ENCODE results near the gene MYBL2.
A peak's percentile ranks its signal among the peaks of the same experiment; 100 is the strongest.

The MYBL2 gene

DNA sequence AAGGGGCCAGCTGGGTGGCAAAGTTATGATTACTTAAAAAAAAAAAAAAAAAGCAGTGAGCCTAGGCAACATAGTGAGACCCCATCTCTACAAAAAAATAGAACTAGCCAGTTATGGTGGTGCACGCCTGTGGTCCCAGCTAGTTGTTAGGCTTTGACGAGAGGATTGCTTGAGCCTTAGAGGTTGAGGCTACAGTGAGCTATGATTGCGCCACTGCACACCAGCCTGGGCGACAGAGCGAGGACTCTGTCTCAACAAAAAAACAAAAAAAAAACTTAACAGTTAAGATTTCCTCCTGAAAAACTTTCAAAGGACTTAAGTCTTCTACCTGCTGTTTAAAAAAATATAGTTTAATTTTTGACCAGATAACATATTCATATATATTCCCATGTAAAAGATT is 57.5 kb downstream of the MYBL2 start:
- DNase-seq, result no peak

DNA sequence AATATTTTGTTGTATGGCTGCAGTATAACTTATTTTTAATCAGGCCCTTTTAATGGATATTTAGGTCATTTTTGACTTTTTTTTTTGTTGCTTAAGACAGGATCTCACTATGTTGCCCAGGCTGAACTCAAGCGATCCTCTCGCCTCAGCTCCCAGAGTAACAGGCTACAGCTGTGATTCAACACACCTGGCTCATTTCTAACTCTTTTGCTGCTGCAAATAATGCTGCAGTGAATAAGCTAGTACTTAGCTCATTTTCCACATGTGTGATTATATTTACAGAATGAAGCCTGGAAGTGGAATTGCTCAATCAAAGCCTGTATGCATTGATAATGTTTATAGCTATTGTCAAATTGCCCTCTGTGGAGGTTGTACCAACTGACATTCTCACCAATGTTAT is 58.8 kb downstream of the MYBL2 start:
- DNase-seq, result no peak

DNA sequence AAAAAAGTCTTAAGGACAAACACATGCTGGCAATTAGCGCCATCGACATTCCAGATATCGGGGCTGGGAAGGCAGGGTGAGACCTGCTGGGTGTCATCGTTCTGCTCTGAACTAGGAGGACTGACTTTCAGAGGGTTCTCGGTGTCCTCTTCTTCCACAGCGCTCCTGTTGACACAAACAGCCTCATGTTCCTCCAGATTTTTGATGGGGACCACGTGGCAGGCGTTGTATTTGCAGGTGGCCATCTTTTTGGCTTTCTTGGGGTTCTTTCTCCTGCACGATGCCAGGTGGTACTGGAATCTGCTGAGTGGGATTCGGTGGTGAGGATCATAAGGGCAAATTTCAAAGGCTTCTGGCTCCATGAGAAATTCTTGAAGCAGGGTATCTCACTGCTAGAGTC is 59.4 kb downstream of the MYBL2 start:
- DNase-seq, result no peak

DNA sequence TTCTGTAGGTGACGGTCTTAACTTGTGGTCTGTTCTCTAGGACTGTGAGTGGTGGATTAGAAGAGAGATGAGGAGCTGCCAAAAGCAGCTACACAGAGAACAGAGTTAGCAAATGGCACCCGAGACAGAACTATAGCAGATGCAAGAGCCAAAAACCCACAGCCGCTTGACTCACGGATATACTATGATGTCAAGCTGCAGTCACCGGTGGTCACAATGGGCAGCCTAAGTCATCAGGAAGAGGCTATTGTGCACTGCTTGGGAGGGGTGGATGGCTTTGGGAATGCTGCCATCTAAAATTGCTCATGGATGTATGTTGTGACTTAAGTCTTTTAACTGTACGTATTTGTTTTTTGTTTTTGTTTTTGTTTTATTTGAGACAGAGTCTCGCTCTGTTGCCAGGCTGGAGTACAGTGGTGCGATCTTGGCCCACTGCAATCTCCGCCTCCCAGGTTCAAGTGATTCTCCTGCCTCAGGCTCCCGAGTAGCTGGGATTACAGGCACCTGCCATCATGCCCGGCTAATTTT is 60.0 kb downstream of the MYBL2 start, which contains the start of gene GTSF1L:
TSS of gene GTSF1L (minus strand) at position 192 of the 528 bp plus-strand sequence. CDS start 308 bp downstream, outside the sequence.
- no peak for DNase-seq

DNA sequence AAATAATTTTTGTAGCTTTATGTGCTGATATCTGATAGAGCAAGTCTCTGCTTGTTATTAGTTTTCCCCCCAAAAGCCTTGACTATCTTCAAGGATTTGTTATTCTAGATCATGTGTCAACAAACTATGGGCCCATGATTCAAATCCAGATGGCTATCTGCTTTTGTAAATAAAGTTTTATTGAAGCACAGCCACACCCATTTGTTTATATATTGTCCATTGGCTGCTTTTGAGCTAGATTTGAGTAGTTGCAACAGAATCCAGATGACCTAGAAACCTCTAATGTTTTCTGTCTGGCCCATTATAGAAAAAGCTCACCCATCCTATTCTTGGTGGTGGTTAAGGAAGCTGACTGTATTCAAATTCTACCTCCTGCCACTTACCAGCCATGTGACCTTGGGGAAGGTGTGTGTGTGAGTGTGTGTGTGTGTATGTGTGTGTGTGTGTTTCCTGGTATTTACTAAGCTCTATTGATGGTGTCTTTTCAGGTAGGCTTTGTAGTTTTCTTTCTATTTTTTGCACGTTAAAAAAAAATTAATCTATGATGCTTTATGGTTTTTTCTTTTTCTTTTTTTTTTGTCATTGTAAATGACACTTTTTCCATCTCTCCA is 61.2 kb downstream of the MYBL2 start:
- peak; percentile 53 for DNase-seq

DNA sequence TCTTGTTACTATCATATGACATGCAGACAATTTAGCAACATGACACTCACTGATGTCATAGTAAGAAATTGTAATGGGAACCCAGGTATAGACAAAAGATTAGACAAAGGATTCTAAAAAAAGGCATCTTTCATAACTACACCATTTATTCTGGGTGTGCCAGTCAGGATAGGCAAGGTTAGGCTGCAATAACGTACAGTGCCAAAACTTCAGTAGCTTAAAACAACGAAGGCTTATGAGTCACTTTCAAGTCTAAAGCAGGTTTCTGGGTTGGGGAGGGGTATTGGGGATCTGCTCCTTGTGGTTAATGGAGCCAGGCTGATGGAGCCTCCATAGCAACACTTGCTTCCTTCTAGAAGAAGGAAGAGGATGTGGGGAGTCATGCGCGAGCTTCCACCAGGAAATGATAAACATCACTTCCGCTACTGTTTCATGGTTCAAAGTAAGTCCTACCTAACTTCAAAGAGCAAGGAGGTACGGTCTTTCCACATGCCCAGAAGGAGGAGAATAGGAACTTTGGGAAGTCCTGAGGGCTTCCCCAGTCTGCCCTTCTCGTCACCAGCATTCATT is 61.9 kb downstream of the MYBL2 start:
- no peak for DNase-seq

DNA sequence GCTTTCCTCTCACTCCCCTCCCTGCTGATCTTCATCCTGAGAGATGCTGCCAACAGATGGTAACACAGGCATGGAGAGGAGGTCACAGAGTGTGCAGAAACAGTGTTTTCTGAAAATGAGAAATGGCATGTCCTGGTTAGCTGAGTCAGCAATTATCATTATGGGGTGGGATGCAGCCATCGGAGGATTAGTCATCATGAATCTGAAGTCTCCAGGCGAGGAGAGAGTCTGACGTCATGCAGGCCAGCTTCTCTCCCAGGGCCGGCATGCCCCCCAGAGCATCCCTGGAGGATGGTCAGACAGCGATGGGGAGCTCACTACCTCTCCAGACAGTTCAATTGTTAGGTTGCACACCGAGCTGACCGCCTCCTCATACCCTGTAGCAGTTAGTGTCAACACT is 64.6 kb downstream of the MYBL2 start:
- DNase-seq, result no peak

DNA sequence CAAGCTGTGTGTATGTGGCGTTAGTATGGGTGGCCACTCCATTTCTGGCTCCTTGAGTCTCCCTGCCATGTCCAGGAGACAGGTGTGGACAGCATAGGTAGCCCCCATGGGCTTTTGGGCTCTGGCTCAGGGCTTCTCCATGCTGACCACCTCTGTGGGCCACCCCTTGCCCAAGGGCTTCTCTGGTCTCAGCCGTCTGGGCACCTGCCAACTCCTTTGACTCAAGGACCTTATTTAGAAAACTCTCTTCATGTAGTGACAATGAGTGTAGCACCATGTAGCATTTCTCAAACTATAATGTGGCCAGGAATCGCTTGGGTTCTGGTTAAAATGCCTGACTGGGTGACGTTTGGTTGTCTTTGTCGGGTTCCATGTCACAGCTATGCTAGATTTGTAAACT is 65.0 kb downstream of the MYBL2 start:
- DNase-seq, result no peak

DNA sequence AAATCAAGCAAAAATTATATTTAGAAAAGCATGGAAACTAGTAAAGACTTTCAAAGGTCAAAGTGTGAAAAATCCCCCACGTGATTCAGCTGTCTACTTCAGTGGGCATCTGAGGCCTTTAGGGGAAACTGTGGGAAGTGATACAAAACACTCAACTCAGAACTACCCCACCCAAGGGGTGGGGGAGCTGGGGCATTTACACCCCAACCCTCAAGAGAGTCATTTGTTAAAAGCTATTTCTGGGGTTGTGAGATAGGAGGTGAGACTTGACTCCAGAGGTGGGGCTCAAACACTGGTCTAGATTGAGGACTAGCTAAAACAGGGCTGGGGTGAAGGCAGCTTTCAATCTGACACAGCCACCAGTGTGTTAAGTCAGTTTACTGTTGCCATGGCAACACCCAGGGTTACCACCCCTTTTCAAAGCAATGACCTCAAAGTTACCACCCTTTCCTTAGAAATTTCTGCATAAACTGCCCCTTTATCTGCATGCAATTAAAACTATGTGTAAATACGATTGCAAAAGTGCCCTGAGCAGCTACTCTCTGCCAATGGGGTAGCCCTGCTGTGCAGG is 69.8 kb downstream of the MYBL2 start:
- peak; percentile 47 for DNase-seq

DNA sequence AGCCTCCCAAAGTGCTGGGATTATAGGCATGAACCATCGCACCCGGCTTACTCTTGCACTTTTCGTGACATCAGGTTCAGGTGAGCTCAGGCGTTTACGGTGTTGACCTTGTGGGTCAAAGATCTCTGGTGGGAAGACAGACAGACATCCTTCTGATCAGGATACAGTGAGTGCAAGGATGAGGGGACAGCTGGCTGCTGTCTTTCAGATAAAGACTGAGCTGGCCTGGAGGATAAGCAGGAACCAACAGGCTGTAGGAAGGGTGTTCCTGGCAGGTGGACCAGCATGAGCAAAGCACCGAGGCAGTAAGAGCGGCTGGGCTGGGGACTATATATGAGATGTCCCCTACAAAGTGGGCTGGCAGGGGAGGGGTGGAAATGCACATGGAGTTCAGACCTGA is 71.0 kb downstream of the MYBL2 start:
- no peak for DNase-seq

DNA sequence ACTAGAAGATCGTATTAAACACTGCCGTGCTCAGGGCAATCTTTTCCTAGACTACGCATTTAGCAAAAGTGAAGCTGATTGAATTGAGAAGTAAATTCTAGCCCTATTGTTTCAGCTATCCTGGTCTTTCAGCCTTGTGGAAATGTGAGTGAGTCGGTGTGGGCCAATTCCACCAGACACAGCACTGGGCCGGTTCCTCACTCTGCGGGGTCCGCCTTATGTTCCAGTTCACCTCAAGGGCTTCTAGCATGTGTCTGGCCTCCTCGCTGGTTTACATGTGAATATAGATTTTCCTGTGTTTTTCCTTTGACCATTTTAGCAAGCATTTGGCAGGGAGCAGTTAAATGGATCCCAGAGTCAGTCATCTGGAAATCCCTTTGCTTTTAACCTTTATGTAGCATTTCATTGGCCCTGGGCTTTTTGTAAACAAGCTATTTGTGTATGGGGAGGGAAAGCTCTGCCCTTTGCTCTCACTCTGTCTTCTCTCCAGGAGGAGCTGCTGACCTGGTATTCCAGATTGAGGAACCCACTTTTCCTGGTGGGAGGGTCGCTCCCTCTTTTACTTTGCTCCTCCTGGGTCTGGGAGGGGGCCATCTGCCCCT is 72.3 kb downstream of the MYBL2 start:
- no peak for DNase-seq

DNA sequence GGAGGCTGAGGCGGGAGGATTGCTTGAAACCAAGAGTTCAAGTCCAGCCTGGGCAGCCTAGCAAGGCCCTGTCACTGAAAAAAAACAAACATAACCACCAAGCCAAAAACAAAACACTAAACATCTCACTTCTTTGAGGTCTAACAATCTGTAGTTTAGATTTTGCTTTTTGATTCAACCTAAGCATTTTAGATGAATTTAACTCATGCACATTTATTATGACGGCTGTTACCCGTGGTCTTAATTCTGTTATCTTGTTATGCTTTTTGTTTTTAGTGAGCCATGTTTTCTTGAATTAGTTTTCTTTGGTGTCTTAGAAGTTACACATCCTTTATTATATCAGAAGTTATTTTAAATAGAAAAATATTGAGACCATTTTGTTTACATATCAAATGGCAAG is 73.7 kb downstream of the MYBL2 start:
- no peak for DNase-seq

DNA sequence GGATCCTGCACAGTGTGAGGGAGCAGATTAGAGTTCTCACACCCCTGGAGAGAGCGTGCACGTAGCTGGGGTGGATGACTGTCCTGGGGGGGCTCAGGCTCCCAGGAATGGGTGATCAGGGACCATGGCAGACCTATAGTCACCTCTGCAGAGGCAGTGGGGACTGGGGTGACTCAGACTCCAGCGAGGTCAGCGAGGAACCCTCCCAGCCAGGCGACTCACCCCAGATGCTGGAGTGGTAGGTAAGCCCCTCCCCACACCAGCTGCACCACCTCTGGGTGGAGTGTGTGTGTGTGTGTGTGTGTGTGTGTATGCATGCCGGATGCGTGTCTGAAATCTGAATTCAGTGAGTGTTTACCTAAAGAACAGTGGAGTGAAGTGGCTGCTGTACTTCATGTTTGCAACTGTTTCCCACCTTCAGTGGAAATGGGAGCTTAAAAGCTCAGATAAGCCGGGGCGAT is 77.3 kb downstream of the MYBL2 start:
- peak; percentile 79 for DNase-seq

DNA sequence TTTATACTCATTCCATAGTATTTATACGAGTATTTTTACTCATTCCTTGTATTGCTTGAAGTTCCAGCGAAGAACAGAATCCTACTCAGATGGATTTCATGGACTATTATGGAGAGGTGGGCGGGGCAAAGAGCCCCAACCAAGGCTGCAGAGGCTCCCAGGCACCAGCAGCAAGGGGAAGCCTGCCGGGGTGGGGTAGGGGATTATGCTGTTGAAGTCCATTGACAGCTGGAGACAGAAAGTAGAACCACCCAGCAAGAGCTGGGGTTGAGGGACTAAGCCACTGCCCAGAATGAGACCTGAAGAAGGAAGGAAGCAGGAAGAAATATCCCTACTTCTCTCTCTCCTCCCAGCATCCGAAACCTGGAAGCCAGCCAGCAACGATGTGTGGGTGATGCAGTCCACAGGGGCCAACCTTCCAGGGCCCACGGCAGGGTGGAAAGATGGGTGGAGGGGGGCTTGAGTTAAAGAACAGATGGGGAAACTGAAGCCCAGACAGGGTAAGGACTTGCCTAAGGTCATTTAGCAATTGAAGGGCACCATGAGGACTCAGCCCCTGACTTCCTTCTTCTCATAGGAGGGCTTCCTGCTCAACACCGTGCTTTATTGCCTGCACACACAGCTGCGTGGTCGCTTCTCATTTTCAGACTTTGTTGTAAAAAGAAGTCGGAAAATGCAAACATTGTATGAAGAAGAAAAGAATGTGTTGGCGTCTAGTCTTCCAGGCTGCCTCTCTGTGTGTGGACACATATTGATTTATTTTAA is 78.2 kb downstream of the MYBL2 start:
- DNase-seq, result peak; percentile 53

DNA sequence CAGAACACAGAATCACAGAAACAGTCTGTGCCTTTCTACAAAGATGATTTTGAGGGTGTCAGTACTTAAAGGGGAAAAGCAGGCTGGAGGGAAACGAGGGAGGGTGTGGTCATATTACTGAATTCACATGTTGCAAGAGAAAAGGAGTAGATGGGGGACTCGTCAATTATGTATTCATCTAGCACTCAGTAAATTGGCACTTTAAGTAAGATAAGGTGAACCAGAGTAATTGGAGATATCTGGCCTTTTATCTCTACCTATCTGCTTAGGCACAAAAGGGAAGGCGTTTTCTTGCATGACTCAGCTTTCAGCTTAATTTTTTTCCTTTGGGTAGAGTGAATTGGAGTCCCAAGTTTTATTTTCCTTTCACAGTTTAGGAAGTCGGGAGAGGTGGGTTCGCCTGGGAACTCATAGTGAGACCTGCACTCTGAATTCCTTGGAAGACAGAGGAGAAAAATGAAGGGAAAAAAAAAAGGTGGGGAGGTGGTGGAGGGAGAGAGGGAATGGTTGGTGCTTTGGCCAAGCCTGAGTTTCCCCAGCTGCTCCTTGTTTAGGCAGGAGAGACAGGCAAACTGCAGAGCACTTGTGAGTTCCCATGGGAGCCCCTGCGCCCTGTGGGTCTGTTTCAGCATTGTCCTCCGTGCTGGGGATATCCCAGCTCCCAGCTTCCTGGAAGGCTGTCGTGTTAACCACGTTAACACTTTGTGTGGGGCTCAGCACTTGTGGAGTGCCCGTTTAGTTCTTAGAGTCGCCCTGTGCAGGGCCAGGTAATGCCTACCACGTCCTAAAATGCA is 79.6 kb downstream of the MYBL2 start:
- no peak for DNase-seq

DNA sequence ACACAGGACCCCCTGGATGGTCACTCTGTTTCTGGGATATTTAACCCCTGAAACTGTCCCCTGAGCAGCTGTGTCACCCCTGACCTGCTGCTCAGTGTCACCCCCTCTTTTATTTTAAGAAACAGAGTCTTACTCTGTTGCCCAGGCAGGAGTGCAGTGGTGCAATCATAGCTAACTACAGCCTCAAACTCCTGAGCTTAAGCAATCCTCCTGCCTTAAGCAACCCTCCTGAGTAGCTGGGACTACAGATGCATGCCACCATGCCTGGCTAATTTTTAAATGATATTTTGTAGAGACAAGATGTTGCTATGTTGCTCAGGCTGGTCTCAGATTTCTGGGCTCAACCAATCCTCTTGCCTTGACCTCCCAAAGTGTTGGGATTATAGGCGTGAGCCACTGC is 81.4 kb downstream of the MYBL2 start:
- no peak for DNase-seq

DNA sequence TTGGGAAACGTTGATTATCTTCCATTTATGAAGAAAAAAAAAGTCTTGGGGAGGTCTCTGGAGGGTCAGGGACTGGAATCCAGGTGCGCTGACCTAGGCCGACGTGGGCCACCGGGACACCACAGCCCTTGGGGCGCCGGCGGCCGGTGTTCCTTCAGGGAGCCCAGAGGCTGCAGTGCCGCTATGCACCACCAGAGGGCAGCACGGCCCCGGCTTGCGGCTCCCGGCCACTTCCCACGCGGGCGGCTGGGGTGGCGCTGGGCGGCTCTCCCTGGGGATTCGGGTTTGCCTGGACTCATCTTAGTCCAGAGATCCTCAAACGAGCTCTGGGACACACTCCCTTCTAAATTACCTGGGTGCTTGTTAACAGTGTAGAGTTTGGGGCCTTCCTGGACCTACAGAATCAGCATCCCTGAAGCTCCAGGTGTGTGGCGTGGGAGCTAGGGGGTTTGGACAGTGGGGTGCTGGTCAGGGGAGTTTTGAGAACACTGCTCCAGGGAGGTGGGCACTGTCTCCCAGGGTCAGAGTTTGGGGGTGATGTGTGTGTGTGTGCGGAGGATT is 82.9 kb downstream of the MYBL2 start:
- DNase-seq, result peak; percentile 79

DNA sequence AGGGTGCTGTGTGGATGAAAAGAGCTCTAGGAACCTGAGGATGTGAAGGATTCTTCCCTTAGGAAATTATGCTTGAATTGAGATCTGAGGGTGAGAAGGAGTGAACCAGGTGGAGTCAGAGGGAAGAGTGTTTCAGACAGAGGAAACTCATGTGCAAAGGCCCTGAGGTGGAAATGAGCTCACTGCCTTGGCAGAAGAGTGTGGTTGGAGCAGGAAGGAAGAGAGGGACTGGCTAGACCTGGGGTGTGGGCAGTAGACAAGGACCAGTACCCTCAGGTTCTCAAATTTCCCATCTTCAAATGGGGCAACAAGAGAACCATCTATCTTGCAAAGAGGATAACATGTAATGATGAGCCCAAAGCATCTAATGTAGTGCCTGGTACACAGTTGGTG is 83.9 kb downstream of the MYBL2 start:
- DNase-seq, result no peak

DNA sequence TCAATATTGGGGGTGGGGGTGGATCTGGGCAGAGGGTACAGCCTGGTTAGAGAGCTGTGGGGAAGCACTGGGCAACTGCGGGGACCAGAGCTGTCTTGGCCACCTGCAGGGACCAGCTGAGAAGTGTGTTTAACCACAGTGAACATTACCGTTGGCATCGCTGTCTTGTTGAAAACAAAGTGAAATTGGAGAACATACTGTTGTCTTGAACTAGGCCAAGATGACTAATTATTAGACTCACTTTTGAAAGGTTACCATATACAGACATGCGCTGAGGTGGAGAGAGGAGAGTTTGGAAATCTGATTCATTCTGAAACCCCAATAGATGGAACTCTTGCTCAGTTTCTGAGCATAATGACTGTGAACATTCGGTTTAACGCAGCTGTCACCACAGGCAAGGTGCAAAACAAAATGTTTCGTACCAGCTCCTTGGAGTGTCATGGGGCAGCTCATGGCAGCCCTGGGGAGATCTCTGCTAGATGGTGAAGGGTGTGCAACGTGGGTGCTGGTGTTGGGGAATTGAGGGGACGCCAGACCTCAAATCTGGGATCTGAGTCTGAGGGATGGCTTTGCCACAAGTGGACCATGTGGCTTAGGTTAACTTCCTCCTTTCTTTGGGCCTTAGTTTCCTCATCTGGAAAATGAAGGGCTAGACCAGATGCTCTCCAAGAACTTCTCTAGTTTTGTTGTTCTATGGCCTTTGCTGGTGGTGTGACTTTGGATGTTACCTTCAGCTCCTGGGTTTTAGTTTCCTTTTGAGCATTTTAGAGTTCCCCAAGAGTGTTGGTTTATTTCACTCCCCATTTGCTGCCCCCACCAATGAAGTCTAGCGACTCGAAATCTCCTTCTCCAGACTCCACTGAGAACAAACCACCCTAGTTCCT is 84.5 kb downstream of the MYBL2 start:
- DNase-seq, result no peak

DNA sequence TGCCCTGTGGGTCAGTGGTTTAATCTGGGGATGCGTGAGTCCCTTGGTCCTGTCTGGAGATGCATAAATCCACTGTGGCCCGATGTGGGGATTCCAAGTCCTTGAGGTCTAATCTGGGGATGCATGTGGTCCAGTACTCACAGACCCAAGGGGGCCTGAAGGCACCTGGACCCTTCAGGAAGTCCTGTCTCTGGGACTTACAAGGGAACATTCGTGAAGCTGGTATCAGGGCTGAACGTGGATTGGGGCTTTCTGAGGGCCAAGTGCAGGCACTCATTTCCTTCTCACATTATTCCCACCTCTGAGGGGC is 85.1 kb downstream of the MYBL2 start:
- DNase-seq, result no peak

All from DMS53 (cell line).